AG04450 (cell line): Measurements from ENCODE around the gene LCP2. TPM values are rescaled to one million over a fixed set of nuclear protein-coding genes. Genes with fewer than 3 reads are reported as not detected.

ENCODE experiments used
- CTCF ChIA-PET: fragments of 300-600, 350-600 bp; formaldehyde crosslinking; extraction: SDS; loops from one replicate; lab custom pipeline; 2022; ENCODE audit warnings: antibody characterized with exemption, inconsistent platforms; lab: Charles Lee
- POLR2A ChIA-PET: fragments of 350-600 bp; formaldehyde crosslinking; extraction: SDS; loops from one replicate; lab custom pipeline; 2021; ENCODE audit warnings: antibody characterized with exemption, inconsistent platforms; lab: Yijun Ruan, JAX
- DNase-seq: peaks from one replicate; pipeline ENCODE4 v3.0.0-alpha.2; 2011; ENCODE audit warnings: low read depth, low spot score
- H3K27ac ChIP-seq: one replicate; pipeline ENCODE4 v1.5.1; 2012; ENCODE audit warnings: low read depth, low read length, control low read depth
- H3K27me3 ChIP-seq: one replicate; pipeline ENCODE4 v1.6.0; 2012; ENCODE audit warnings: low read length; ENCODE audit not compliant: control insufficient read depth, insufficient read depth
- H3K4me3 ChIP-seq: 2 replicates; pipeline ENCODE4 v1.5.1; 2011; ENCODE audit warnings: mild to moderate bottlenecking, low read depth, low read length, control low read depth
- H3K9me3 ChIP-seq: 2 replicates; pipeline ENCODE4 v1.5.1; 2012; ENCODE audit warnings: low read length; ENCODE audit not compliant: control insufficient read depth, insufficient read depth
- CTCF ChIP-seq: IDR thresholded peaks from 2 replicates; pipeline ENCODE4 v1.5.1; 2011; ENCODE audit warnings: low read depth, low read length, control low read depth, inconsistent platforms
- polyA plus RNA-seq: library from polyadenylated mRNA; depleted of rRNA; stranded (reverse); fragments of >200 nt; gene quantifications from 2 replicates; pipeline ENCODE4 v1.2.3, GENCODE V29; 2011

The LCP2 gene
- polyA plus RNA-seq, 1 experiment, result not detected

GRCh38 chr5:170289121-170289520 lies 8.5 kb downstream of the LCP2 start:
- no peak overlapping the region for H3K27ac ChIP-seq
- CTCF ChIA-PET, result no interaction called here
- POLR2A ChIA-PET, result no interaction called here
- DNase-seq, result no peak
- TF ChIP-seq CTCF, result no peak
- H3K9me3 ChIP-seq, result no peaks in the 10 kb centered on the region
- no peak overlapping the region for H3K4me3 ChIP-seq
- no peaks in the 10 kb centered on the region for H3K27me3 ChIP-seq

GRCh38 chr5:170288551-170288950 lies 9.0 kb downstream of the LCP2 start:
- no peak for DNase-seq
- Histone ChIP-seq H3K4me3 (no peak overlapping the region), H3K27me3 (no peaks in the 10 kb centered on the region), H3K9me3 (no peaks in the 10 kb centered on the region), H3K27ac (no peak overlapping the region)
- CTCF ChIA-PET, result no interaction called here
- POLR2A ChIA-PET, result no interaction called here
- TF ChIP-seq CTCF, result no peak

GRCh38 chr5:170288151-170288550 lies 9.4 kb downstream of the LCP2 start:
- Histone ChIP-seq H3K27ac (no peak overlapping the region), H3K4me3 (no peak overlapping the region), H3K27me3 (no peaks in the 10 kb centered on the region), H3K9me3 (no peaks in the 10 kb centered on the region)
- TF ChIP-seq CTCF, result no peak
- ChIA-PET CTCF (no interaction called here), POLR2A (no interaction called here)
- no peak for DNase-seq

GRCh38 chr5:170287532-170287931 lies 10.0 kb downstream of the LCP2 start:
- POLR2A ChIA-PET, result no interaction called here
- H3K9me3 ChIP-seq, result no peaks in the 10 kb centered on the region
- no peak overlapping the region for H3K4me3 ChIP-seq
- DNase-seq, result no peak
- CTCF ChIA-PET, result interaction anchor here (1.1 kb wide), 1 partner anchor 147 kb away, joined by 4 read pairs; no protein-coding TSS in a partner anchor
- H3K27ac ChIP-seq, result no peak overlapping the region
- no peak for TF ChIP-seq CTCF
- no peaks in the 10 kb centered on the region for H3K27me3 ChIP-seq

GRCh38 chr5:170286386-170286925 lies 11.1 kb downstream of the LCP2 start:
- Histone ChIP-seq H3K27me3 (no peaks in the 10 kb centered on the region), H3K9me3 (no peaks in the 10 kb centered on the region), H3K27ac (no peak overlapping the region), H3K4me3 (no peak overlapping the region)
- DNase-seq, result no peak
- CTCF ChIA-PET, result no interaction called here
- TF ChIP-seq CTCF, result no peak
- POLR2A ChIA-PET, result no interaction called here
